Measurements from ENCODE around the gene CCDC106. TPM values are rescaled to one million over a fixed set of nuclear protein-coding genes. Genes with fewer than 3 reads are reported as not detected.
A peak's percentile ranks its signal among the peaks of the same experiment; 100 is the strongest.

Gene CCDC106
- total and polyA plus RNA-seq, 2 of the 4 experiments (the other 2 are of a cell fraction), result 2.3 to 13.6 TPM

- H2BK15ac ChIP-seq (ENCODE audit: low read depth, low read length), result no peak overlapping the region
- H2BK20ac ChIP-seq (ENCODE audit: low read depth, low read length), result no peak overlapping the region
- no peak overlapping the region for H2BK5ac ChIP-seq (ENCODE audit: low read depth, low read length, poor library complexity, severe bottlenecking)
- no peaks in the 10 kb centered on the region for H3K27me3 ChIP-seq (ENCODE audit: control insufficient read depth, insufficient read depth, low read length)
- ATAC-seq (ENCODE audit: low read depth) (no peak), DNase-seq (no peak)
- BruUV-seq (replicated peaks), result TSS peak; percentile 13
- H3K14ac ChIP-seq (replicated peaks; ENCODE audit: low read depth, low read length), result no peak overlapping the region
- H2AK9ac ChIP-seq (replicated peaks; ENCODE audit: low read depth, low read length, poor library complexity), result no peak overlapping the region
- no peak overlapping the region for H4K91ac ChIP-seq (ENCODE audit: insufficient read depth, low read depth, low read length)
- no peaks in the 10 kb centered on the region for H3K4me1 ChIP-seq (ENCODE audit: control insufficient read depth, insufficient read depth, low read length)
- H4K5ac ChIP-seq (ENCODE audit: low read depth, low read length), result no peak overlapping the region
- no peak overlapping the region for H3K4me3 ChIP-seq (ENCODE audit: insufficient read depth, low read depth, low read length)
- intact Hi-C loops (cut with micrococcal nuclease) (no loop called here), dilution Hi-C loops (cut with HindIII; ENCODE audit: low sequenced_read_pairs, unreplicated experiment) (no loop called here), in situ Hi-C loops (cut with MboI; ENCODE audit: low sequenced_read_pairs) (loop anchor here (25.0 kb wide), 2 partner anchors 1206 to 1531 kb away; partner anchors contain the start of genes CDC42EP5, CNOT3 and LENG9)
- WGBS, 2 experiments (ENCODE audit: extremely low coverage in 2 of 2, insufficient read length in 1 of 2), result 98% methylated on average over 12 of the region's 30 CpGs; no CpG with 5 or more reads in 1 of the 2 experiments
- H3K9me3 ChIP-seq (ENCODE audit: control insufficient read depth, insufficient read depth, low read length), result no peaks in the 10 kb centered on the region
- no peak overlapping the region for H3K23ac ChIP-seq (ENCODE audit: low read depth, low read length)
- peaks cover 64% of the 10 kb centered on the region for H3K36me3 ChIP-seq (ENCODE audit: control insufficient read depth, insufficient read depth, low read length)
- no peak overlapping the region for H4K8ac ChIP-seq (ENCODE audit: low read depth in 2 of 2, low read length in 2 of 2)
- H2AFZ ChIP-seq (replicated peaks; ENCODE audit: low read length, poor library complexity), result no peak overlapping the region
- POLR2A ChIA-PET (ENCODE audit: unreplicated experiment), result no interaction called here
- no peak overlapping the region for H2BK120ac ChIP-seq (ENCODE audit: low read depth, low read length)
- H3K9me1 ChIP-seq (ENCODE audit: insufficient read depth, low read length), result no peaks in the 10 kb centered on the region
- no peak overlapping the region for H3K18ac ChIP-seq (ENCODE audit: low read depth, low read length)
- H3K4me2 ChIP-seq (ENCODE audit: low read depth, low read length), result no peak overlapping the region
- H3K27ac ChIP-seq (ENCODE audit: insufficient read depth, low read length), result no peak overlapping the region
- H3K79me1 ChIP-seq (ENCODE audit: low read depth in 1 of 2, low read length in 2 of 2), result peaks cover 19 to 60% of the 10 kb centered on the region in 2 experiments
- H3K9ac ChIP-seq (ENCODE audit: low read depth, low read length), result no peak overlapping the region
- CTCF ChIA-PET, result no interaction called here
- no peak overlapping the region for H3K4ac ChIP-seq (ENCODE audit: low read depth, low read length)
- no peak overlapping the region for H2AK5ac ChIP-seq (ENCODE audit: low read depth, low read length)
- H3K56ac ChIP-seq (ENCODE audit: extremely low read depth, insufficient read depth, low read length), result no peak overlapping the region
- peaks cover 85% of the 10 kb centered on the region for H4K20me1 ChIP-seq (ENCODE audit: insufficient read depth, low read length)
- TF ChIP-seq ELK1 (IDR thresholded peaks at IDR 0.05; ENCODE audit: borderline replicate concordance, low read depth, low read length), result no peak
- TF ChIP-seq CHD1 (IDR thresholded peaks at IDR 0.05; ENCODE audit: low read depth, low read length), result no peak
- no peak for TF ChIP-seq FOS (IDR thresholded peaks at IDR 0.05; ENCODE audit: low read depth, low read length)
- TF ChIP-seq BHLHE40 (IDR thresholded peaks at IDR 0.05; ENCODE audit: low read depth, low read length), result no peak
- TF ChIP-seq USF2 (IDR thresholded peaks at IDR 0.05; ENCODE audit: low read depth, low read length), result no peak
- TF ChIP-seq RFX5 (IDR thresholded peaks at IDR 0.05; ENCODE audit: low read depth, low read length), result no peak
- TF ChIP-seq RAD21 (IDR thresholded peaks at IDR 0.05; ENCODE audit: low read length), result no peak
- TF ChIP-seq MAFK (IDR thresholded peaks at IDR 0.05; ENCODE audit: low read depth, low read length), result no peak
- no peak for TF ChIP-seq NFE2L2 (IDR thresholded peaks at IDR 0.05; ENCODE audit: low read depth, low read length)
- no peak for TF ChIP-seq RCOR1 (IDR thresholded peaks at IDR 0.05; ENCODE audit: insufficient replicate concordance, low read length)
Measured at GRCh38 chr19:55668603-55669348, 20.8 kb downstream of the CCDC106 start.

Data from IMR-90 (cell line).